AG04449 (cell line): ENCODE data around the gene DHX8.
"Not testable (repeated sequence)": the region's sequence is repeated elsewhere in the genome, so short reads cannot be mapped to it uniquely, and the experiment has no call there.

Experiments
- CTCF ChIA-PET: fragments of 350-600 bp; formaldehyde crosslinking; extraction: SDS; loops from one replicate; lab custom pipeline; 2021; ENCODE audit warnings: antibody characterized with exemption; lab: Yijun Ruan, JAX
- POLR2A ChIA-PET: fragments of 400-600, 350-600 bp; formaldehyde crosslinking; extraction: SDS; loops from one replicate; lab custom pipeline; 2020; ENCODE audit warnings: antibody characterized with exemption, inconsistent platforms; lab: Yijun Ruan, JAX
- DNase-seq: peaks from one replicate; pipeline ENCODE4 v3.0.0-alpha.2; 2010; ENCODE audit warnings: low read depth, low spot score
- H3K4me3 ChIP-seq: 2 replicates; pipeline ENCODE4 v1.5.1; 2011; ENCODE audit warnings: low read depth, mild to moderate bottlenecking, control low read depth, low read length
- TF ChIP-seq, protein P1 (sequence below): IDR thresholded peaks from one replicate; pipeline ENCODE4 v1.5.1; 2011; ENCODE audit warnings: mild to moderate bottlenecking, moderate library complexity, low read length, control low read depth, inconsistent platforms; ENCODE audit not compliant: insufficient read depth; ENCODE audit errors: missing control alignments

DHX8 gene

DNA sequence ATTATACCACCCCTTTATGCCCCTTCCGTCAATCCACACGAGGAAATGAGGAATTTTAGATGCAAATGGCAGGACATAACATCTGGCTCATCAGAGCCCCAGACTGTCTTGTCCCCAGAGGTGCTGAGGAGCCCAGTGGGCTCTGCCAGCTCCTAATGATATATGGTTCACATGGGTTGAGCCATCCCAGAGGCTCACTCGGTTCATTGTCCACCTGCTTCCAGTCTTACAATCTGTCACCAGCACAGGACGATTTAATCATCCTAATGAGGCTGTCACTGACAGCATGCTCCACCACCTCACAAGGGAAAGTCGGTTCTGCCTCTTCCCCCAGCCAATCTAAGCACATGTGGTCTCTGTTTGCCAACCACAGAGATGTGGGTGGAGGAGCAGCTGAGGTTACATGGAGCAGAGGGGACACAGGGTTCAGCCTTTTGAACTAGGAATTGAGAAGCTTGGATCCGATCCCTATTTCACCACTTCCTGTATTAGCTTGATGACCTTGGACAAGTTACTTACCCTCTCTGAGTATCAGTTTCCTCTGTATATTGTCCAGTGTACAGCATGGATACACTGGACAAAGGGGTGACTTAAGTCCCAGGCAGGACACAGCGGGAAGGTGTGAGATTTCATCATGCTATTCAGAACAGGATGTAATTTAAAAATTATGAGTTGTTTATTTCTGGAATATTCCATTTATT lies 27.0 kb upstream of the DHX8 start:
- no peak for DNase-seq
- TF ChIP-seq, protein P1, sequence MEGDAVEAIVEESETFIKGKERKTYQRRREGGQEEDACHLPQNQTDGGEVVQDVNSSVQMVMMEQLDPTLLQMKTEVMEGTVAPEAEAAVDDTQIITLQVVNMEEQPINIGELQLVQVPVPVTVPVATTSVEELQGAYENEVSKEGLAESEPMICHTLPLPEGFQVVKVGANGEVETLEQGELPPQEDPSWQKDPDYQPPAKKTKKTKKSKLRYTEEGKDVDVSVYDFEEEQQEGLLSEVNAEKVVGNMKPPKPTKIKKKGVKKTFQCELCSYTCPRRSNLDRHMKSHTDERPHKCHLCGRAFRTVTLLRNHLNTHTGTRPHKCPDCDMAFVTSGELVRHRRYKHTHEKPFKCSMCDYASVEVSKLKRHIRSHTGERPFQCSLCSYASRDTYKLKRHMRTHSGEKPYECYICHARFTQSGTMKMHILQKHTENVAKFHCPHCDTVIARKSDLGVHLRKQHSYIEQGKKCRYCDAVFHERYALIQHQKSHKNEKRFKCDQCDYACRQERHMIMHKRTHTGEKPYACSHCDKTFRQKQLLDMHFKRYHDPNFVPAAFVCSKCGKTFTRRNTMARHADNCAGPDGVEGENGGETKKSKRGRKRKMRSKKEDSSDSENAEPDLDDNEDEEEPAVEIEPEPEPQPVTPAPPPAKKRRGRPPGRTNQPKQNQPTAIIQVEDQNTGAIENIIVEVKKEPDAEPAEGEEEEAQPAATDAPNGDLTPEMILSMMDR = no peak
- ChIA-PET CTCF (interaction anchor here (0.9 to 1.7 kb wide), 5 partner anchors 9 to 64 kb away, joined by 3 to 7 read pairs (median 4); partner anchors contain the start of genes ARL4D and DHX8), POLR2A (interaction anchor here (1.0 to 1.2 kb wide), 2 partner anchors 37 to 58 kb away, joined by 3 to 4 read pairs; partner anchors contain the start of gene ARL4D)
- no peak overlapping the region for H3K4me3 ChIP-seq

DNA sequence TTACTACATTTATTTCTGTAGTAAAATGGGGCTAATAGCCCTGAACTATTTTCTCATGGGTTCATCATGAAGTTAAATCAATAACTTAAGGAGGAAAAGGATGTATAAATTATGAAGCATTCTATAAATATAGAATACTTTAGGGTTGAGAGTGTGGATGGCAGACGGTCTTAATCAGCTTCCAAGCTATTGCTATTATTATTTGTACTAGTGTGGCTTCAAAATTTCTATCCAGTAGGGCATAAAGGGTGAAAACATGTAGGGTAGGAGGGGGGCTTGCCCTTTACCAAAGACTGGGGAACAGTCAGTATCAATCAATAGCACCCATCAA lies 26.4 kb upstream of the DHX8 start:
- no peak for DNase-seq
- no peak overlapping the region for H3K4me3 ChIP-seq
- CTCF ChIA-PET = interaction anchor here (1.4 to 1.7 kb wide), 3 partner anchors 9 to 59 kb away, joined by 3 to 7 read pairs (median 5); partner anchors contain the start of genes ARL4D and DHX8
- TF ChIP-seq, protein P1 = no peak
- POLR2A ChIA-PET = interaction anchor here (1.0 kb wide), 2 partner anchors 38 to 59 kb away, joined by 4 to 6 read pairs; partner anchors contain the start of gene ARL4D

DNA sequence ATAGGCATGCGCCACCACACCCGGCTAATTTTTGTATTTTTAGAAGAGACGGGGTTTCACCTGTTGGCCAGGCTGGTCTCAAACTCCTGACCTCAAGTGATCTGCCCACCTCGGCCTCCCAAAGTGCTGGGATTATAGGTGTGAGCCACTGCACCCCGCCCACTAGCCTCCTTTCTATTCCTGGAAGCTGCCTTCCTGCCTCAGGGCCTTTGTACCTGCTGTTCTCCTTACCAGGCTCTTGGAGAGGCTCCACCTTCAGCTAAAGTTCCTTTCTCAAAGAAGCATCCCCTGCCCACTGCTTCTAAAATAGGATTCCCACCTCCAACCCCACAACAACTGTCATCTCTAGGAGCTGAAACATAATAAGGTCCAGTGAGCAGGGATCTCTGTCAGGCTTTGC lies 23.9 kb upstream of the DHX8 start:
- not testable (repeated sequence) for H3K4me3 ChIP-seq, DNase-seq
- POLR2A ChIA-PET = interaction anchor here (1.3 kb wide), 1 partner anchor 9 kb away, joined by 4 read pairs; no protein-coding TSS in a partner anchor
- CTCF ChIA-PET = interaction anchor here (1.8 to 2.4 kb wide), 2 partner anchors 24 to 66 kb away, joined by 6 to 11 read pairs; partner anchors contain the start of gene DHX8

DNA sequence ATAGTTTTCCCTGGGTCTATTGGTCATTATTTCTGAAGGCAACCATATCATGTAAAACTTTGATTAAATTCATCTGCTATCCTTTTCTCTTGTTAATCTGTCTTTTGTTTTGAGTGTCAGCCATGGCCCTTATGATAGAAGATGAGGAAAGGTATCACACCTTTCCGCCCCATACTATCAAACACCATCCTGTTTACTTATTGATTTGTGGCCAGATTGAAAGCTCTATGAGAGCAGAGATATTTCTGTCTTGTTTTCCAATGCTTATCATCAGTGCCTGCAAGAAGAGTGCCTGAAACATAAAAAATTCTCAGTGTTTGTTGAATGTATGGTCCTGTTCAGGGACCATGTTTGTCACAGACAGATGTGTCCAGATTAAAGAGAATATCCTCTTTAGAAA lies 22.6 kb upstream of the DHX8 start:
- ChIA-PET POLR2A (interaction anchor here (0.5 to 1.7 kb wide), 2 partner anchors 56 to 62 kb away, joined by 3 to 5 read pairs; partner anchors contain the start of gene ARL4D), CTCF (interaction anchor here (0.6 to 2.4 kb wide), 4 partner anchors 22 to 67 kb away, joined by 3 to 11 read pairs (median 5); partner anchors contain the start of gene DHX8)
- no peak overlapping the region for H3K4me3 ChIP-seq
- DNase-seq = no peak
- TF ChIP-seq, protein P1 = no peak

DNA sequence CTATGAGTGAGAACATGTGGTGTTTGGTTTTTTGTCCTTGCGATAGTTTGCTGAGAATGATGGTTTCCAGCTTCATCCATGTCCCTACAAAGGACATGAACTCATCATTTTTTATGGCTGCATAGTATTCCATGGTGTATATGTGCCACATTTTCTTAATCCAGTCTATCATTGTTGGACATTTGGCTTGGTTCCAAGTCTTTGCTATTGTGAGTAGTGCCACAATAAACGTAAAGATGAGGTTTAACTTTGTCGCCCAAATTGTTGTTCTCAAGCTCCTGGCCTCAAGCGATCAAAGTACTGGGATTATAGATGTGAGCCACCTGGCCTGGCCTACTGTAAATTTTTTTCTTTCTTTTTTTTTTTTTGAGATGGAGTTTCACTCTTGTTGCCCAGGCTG lies 21.2 kb upstream of the DHX8 start:
- CTCF ChIA-PET, DNase-seq, H3K4me3 ChIP-seq, POLR2A ChIA-PET: not testable (repeated sequence)

DNA sequence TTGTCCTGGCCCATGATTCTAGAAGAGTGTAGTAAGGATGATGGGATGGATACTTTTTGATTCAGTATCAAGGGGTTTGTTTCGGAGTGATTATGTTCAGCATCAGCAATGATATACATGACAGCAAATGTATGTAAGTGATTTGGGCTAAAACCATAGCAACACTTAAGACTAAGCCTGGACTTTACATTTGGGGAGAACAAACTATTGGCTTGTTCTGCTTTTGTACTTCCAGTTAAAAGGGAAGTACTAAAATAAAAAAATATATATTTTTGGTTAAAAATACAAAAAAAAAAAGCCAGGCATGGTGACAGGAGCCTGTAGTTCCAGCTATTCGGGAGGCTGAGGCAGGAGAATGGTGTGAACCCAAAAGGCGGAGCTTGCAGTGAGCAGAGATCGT lies 20.5 kb upstream of the DHX8 start:
- POLR2A ChIA-PET = no interaction called here

DNA sequence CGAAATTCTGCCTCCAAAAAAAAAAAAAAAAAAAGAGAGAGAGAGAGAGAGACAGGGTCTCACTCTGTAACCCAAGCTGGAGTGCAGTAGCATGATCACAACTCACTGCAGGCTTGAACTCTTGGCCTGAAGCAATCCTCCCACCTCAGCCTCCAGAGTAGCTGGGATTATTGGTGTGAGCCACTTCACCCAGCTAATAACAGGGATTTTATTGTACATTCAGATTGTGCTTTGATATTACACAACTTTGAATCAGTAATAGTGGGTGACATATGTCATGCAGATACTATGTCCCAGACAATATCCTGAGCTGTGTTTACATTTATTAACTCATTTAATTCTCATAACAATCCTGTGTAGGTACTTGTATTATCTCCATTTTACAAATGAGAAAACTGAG lies 19.7 kb upstream of the DHX8 start:
- ChIA-PET POLR2A (no interaction called here), CTCF (interaction anchor here (0.7 to 28.1 kb wide), 3 partner anchors 17 to 65 kb away, joined by 4 to 1137 read pairs (median 5); partner anchors contain the start of genes ARL4D and DHX8)
- H3K4me3 ChIP-seq = no peak overlapping the region
- no peak for DNase-seq
- TF ChIP-seq, protein P1 = no peak

More for the DNA sequence above, 20.5 kb upstream of the DHX8 start:
- CTCF ChIA-PET = interaction anchor here (28.1 kb wide), 1 partner anchor 64 kb away, joined by 1137 read pairs; the partner anchor contains the start of gene ARL4D
- no peak overlapping the region for H3K4me3 ChIP-seq
- TF ChIP-seq, protein P1 = no peak
- no peak for DNase-seq
